Measurements from ENCODE around the gene NF2.

Gene NF2

DNA sequence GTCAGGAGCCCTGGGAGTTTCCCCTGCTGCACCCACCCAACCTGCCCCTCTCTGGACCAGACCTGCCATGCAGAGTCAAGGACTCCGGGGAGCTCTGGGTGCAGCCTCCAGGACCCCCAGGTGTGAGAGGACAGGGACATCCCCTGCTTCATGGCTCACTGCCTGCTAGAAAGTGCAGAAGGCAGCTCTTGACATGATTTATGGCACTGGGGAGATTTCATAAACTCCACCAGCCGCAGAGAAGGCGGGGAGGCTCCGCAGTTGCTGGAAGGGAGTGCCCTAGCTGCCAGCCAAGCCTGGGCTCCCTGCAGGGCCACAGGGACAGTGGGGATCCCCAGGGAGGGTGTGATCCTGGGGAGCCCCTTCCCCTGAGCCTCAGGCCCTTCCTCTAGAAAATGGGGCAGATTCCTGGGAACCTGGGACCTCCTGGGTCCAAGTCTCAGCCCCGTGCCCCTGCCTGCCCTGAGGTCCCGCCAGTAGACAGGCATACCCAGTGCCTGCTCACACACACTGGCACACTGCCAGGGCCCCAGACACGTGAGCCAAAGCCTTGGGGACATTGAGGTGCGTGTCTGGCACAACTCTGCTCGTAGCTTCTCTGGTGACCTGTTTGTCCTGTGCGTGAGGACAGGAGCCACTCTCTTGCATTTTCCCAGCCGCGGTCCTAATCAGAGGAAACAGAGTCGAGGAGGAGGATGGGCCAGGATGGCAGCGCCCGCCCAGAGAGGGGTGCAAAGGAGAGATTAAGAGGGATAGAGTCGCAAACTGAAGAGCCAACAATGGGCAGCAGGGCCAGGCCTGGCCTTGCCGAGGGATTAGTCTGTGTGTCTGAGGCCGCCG, 130.1 kb downstream of the NF2 start:
- TF ChIP-seq GATA3 (IDR thresholded peaks at IDR 0.05; ENCODE audit: low read depth, low read length): no peak
- no peak for TF ChIP-seq GATA2 (IDR thresholded peaks at IDR 0.05; ENCODE audit: low read depth, low read length)

DNA sequence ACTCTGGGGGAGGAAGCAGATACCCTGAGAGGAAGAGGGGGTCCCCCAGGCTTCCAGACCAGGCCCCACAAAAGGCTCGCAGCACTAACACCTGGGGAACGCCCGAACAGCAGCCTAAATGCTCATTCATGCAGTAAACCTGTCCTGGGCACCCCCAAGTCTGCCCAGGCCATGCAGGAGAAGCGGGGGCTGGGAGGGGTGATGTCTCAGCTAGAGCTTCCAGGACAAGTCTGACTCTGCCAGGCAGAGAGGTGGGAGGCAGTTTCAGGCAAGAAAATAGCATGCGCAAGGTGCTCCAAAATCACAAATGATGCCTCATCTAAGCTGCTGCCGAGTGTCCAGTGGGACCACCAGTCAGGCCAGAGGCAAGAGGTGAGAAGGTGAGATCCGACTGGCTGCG, 131.0 kb downstream of the NF2 start:
- no peak for TF ChIP-seq GATA3 (IDR thresholded peaks at IDR 0.05; ENCODE audit: low read depth, low read length)
- no peak for TF ChIP-seq GATA2 (IDR thresholded peaks at IDR 0.05; ENCODE audit: low read depth, low read length)

DNA sequence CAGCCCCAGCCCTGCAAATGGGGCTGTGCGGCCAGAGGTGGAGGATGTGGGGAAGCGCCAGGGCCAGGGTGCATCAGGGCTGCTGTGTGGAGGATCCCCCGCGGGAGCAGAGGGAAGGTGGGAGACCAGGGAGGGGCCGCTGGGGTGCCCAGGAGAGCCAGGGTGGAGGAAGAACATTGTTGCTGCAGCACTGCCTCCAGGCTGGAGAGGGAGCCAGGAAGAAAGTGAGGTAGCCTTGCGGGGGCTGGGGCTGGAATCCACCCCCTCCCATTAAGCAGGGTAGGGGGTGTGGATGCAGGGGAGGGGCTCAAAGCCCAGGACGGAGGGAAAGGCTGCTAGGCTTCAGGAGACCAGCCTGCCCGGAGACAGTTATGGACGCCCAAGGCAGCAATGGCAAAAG, 131.4 kb downstream of the NF2 start:
- no peak for TF ChIP-seq GATA2 (IDR thresholded peaks at IDR 0.05; ENCODE audit: low read depth, low read length)

DNA sequence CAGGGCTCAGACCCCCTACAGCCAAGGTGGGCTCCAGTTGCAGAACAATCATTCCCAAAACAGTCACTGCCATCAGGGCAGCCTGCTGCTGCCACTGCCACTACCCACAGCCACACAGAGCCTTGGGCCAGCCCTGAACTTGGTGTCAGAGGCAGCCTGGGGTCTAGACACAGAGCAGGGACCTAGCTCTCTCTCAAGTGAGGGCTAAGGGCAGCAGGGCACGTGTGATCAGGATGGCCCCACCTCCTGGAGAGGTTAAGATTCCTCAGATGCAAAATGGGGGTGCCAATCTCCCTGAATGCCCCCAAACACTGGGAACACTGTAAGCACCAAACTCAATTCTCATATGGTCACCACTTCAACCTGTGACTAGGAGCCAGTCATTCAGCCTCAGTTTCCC, 132.0 kb downstream of the NF2 start:
- TF ChIP-seq GATA3 (IDR thresholded peaks at IDR 0.05; ENCODE audit: low read depth, low read length) (no peak), GATA2 (IDR thresholded peaks at IDR 0.05; ENCODE audit: low read depth, low read length) (no peak)

DNA sequence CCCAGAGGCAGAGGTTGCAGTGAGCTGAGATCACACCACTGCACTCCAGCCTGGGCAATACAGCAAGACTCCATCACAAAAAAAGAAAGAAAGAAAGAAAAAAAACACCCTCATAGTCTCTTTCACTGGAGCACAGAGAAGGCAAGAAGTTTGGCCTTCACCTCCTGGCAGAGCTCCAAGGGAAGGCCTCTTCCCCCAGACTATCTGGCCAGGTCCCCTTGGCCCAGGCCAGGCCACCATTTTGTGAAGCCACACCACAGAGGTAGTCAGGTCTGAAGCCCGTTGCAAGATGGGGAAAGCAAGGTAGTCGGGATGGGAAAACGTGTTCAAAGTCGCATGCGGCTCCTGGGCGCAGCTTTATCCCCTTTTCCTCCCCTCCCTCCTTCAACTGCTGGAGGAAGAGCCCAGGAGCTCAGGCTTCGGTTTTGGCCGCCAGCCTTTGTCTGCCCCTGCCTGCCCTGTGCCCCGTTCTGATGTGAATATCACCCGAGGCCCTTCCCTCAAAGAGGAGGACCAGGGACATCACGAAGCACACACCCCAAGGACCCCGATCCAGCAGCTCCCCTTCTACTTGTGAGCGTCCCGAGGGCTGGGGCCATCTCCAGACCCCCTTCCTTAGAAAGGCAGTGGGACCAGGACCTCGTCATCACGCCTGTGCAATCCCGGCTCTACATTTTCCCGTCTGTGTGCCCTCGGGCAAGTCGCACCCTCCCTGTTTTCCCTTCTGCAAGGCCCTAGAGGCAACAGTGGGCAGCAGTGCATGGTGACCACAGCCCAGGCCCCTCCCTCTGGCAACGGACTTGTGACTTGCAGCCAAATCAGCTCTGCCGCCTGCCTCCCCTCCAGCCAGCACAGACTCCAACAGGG, 134.1 kb downstream of the NF2 start:
- TF ChIP-seq GATA2 (IDR thresholded peaks at IDR 0.05; ENCODE audit: low read depth, low read length) (no peak), GATA3 (IDR thresholded peaks at IDR 0.05; ENCODE audit: low read depth, low read length) (no peak)

DNA sequence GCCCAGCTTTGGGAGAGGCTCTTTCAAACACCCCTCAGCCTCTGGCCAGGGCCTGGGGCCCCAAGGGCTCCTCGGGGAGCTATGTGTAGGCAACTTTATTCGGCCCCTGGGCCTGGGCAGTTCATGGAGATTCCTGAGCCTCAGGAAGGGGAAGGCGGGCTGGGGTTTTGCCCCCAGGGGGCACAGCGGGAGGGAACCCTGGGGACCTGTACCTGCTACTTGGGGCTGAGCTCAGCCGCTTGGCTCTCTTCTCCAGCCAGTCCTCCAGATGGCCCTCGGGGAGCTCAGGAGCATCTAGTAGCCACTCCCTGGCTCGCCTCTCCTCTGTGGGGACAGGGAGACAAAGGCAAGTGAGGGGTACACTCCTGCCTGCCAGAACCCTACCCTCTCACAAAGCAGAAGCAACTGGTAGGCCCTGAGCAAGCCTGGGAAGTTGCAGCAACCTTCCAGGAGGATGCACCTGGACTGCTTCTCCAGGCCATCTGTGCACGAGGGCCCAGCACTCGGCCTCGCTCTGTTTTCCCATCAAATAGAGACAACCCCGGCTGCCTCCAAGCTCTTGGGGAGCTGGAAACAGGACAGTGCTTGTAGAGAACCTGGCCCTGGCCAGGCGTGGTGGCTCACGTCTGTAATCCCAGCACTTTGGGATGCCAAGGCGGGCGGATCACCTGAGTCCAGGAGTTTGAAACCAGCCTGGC, 134.8 kb downstream of the NF2 start:
- TF ChIP-seq GATA3 (IDR thresholded peaks at IDR 0.05; ENCODE audit: low read depth, low read length) (no peak), GATA2 (IDR thresholded peaks at IDR 0.05; ENCODE audit: low read depth, low read length) (no peak)

DNA sequence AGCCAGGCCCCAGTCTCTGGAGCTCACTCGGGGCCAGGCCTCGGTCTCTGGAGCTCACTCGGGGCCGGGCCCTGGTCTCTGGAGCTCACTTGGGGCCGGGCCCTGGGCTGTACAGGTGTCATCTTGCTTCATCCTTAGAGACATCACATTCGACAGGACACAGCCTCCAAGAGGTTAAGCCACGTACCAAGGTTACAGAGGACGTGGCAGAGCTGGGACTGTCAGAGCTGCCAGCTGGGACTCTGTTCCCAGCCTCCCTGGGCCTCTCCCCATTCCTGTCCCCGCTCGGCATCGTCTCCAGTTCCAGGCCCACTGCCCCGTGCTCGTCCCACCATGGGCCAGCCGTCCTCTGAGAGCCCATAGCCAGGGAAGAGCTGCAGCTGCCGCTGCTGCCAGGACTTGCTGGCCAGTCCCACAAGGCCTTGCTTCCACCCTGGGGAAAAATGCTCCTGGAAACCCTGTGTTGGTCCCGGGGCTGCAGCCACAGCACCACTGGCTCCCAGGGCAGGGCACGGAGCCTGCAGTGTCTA, 136.0 kb downstream of the NF2 start:
- TF ChIP-seq GATA3 (IDR thresholded peaks at IDR 0.05; ENCODE audit: low read depth, low read length) (no peak), GATA2 (IDR thresholded peaks at IDR 0.05; ENCODE audit: low read depth, low read length) (no peak)

DNA sequence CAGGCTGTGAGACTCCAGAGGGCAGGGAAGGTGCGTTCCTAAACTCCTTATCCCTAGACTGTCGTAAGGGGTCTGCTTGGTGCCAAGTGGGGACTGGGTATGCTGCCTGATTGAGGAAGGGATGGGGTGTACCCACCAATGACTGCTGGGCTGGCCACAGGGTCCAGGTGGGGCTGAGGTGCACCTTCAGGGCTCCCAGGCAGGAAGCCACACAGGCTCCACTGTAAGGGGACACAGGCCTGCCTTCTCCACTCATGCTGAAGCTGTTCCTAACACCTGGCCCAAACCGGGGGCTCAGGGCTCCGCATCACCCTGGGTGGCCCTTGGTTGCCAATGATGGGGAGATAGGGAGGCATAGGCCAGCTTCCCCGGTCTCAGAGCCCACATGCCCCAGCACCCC, 136.8 kb downstream of the NF2 start:
- TF ChIP-seq GATA3 (IDR thresholded peaks at IDR 0.05; ENCODE audit: low read depth, low read length) (no peak), GATA2 (IDR thresholded peaks at IDR 0.05; ENCODE audit: low read depth, low read length) (no peak)

DNA sequence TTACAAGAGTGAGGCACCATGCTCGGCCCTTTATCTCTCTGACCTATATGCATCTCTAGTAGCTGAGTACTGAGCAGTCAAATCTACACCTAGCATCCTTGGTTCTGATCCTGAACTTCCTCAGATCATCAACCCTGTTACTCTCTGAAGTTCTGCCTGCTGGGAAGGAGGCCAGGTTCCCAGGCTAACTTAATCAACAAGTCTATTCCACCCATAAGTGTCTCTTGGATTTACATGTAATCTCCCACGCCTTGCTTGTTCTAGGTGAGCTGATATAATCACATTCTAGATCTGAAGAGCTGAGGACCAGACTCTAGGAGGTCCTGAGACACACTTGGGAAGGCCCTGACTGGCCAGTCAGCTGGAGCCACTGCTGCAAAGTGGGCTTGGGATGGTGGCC, 138.5 kb downstream of the NF2 start:
- TF ChIP-seq GATA2 (IDR thresholded peaks at IDR 0.05; ENCODE audit: low read depth, low read length) (no peak), GATA3 (IDR thresholded peaks at IDR 0.05; ENCODE audit: low read depth, low read length) (no peak)

DNA sequence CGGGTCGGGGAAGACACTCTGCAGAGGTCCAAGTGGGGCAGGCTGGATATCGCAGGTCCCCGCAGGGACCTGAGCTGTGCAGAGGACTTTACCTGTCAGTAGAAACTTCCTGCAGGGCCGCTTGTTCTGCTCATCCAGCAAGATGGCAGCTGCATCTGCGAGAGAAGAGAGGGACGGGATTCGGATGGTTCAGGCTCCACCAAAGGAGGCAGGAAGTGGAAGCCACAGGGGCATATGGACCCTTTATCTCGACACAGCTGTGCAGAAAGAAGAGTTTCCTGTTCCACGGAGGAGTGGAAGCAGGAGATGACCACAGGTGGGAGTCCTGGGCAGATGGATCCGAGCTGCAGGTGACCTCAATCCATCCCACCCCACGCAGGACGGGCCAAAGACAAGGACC, 138.9 kb downstream of the NF2 start:
- TF ChIP-seq GATA3 (IDR thresholded peaks at IDR 0.05; ENCODE audit: low read depth, low read length): no peak

DNA sequence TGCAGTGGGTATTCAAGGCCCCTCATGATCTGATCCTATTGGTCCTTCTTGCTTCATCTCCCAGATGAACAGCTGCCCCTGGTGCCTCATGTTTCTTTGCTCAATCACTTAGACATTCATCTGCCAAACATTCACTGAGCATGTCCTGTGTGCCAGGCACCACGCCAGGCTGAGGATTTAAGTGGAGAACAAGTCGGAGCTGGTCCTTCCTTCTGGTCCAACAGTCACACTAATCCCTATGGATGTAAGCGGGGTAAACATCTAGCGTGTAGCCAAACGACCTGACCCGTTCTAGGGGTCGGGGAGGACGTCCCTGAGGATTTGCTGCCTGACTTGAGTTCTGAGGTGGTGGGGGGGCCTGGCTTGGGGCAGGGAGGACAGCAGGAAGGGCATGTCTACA, 141.5 kb downstream of the NF2 start:
- no peak for TF ChIP-seq GATA3 (IDR thresholded peaks at IDR 0.05; ENCODE audit: low read depth, low read length)
- TF ChIP-seq GATA2 (IDR thresholded peaks at IDR 0.05; ENCODE audit: low read depth, low read length): no peak

DNA sequence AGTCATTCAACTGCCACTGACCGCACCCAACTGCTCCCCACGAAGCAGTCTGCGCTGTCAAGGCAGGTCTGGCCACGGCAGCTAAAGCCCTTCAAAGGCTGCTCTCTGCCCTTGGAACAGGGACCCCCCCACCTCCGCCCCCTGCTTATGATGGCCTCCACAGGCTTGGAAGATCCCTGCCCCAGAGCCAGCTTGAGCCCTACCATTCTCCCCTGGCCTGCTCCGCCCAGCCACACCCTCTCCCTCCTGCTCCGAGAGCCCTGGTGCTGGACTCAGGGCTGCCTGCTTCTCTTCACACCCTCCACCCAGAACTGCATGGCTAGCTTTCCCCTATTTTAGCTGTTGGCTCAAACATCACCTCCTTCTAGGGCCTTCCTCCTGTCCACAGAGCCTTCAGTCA, 144.4 kb downstream of the NF2 start:
- TF ChIP-seq GATA3 (IDR thresholded peaks at IDR 0.05; ENCODE audit: low read depth, low read length) (no peak), GATA2 (IDR thresholded peaks at IDR 0.05; ENCODE audit: low read depth, low read length) (no peak)
